B cell (primary cell): Measurements from ENCODE around the gene ARHGAP23. TPM values are rescaled to one million over a fixed set of nuclear protein-coding genes. Genes with fewer than 3 reads are reported as not detected.

ENCODE experiments used
- ATAC-seq: fragments of 200-7000 bp; cut with Tn5 transposase; one replicate; pipeline ENCODE4 v1.10.0; 2021; ENCODE audit warnings: low read depth, mild to moderate bottlenecking, moderate number of reproducible peaks, moderate library complexity
- CTCF ChIA-PET: fragments of 350-600 bp; sonication (Branson Sonifier 250); formaldehyde crosslinking; loops from one replicate; lab custom pipeline; 2021; ENCODE audit warnings: antibody characterized with exemption, inconsistent platforms; lab: Charles Lee
- POLR2A ChIA-PET: fragments of 350-600 bp; sonication (Branson Sonifier 250); formaldehyde crosslinking; loops from one replicate; lab custom pipeline; 2021; ENCODE audit warnings: antibody characterized with exemption; lab: Charles Lee
- DNase-seq: peaks from one replicate; pipeline ENCODE4 v3.0.0; 2013
- H2AFZ ChIP-seq: 2 replicates; pipeline ENCODE4 v1.6.1; 2012; ENCODE audit warnings: mild to moderate bottlenecking, low read depth, low read length; ENCODE audit not compliant: insufficient read depth, poor library complexity, severe bottlenecking
- H3K27ac ChIP-seq, 2 donors: 1 replicate in 1 of 2; 2 replicates in 1 of 2; pipeline ENCODE4 v1.5.1; 2012 to 2013; ENCODE audit warnings: low read length in 2 of 2, mild to moderate bottlenecking in 2 of 2, moderate library complexity in 1 of 2
- H3K27me3 ChIP-seq, 4 experiments: fragments of 200-600 bp in 1 of 4; sonication (generic) in 1 of 4; replicated peaks in 1 of 4; 1 replicate in 2 of 4; 2 replicates in 2 of 4; pipeline versions ENCODE4 v1.6.1 to v1.7.0; 2013 to 2016; ENCODE audit warnings: low read length in 3 of 4, mild to moderate bottlenecking in 2 of 4, mixed read lengths in 1 of 4, moderate library complexity in 1 of 4; ENCODE audit not compliant: insufficient read depth in 4 of 4, control insufficient read depth in 3 of 4; ENCODE audit errors: control extremely low read depth in 1 of 4
- H3K36me3 ChIP-seq, 2 experiments: replicated peaks in 1 of 2; 1 replicate in 1 of 2; 2 replicates in 1 of 2; pipeline versions ENCODE4 v1.6.1 to v1.7.1; 2013; ENCODE audit warnings: low read length in 1 of 2; ENCODE audit not compliant: insufficient read depth in 2 of 2, control insufficient read depth in 1 of 2; ENCODE audit errors: control extremely low read depth in 1 of 2, extremely low read depth in 1 of 2
- H3K4me1 ChIP-seq, 2 donors: fragments of 200-600 bp in 1 of 2; sonication (generic) in 1 of 2; 1 replicate in 1 of 2; 2 replicates in 1 of 2; pipeline versions ENCODE4 v1.5.1 to v1.6.1; 2013 to 2017; ENCODE audit warnings: low read length in 2 of 2; ENCODE audit not compliant: control insufficient read depth in 2 of 2, insufficient read depth in 2 of 2
- H3K4me2 ChIP-seq: replicated peaks from 2 replicates; pipeline ENCODE3; 2012; ENCODE audit warnings: mild to moderate bottlenecking, low read depth, low read length; ENCODE audit not compliant: poor library complexity, severe bottlenecking
- H3K4me3 ChIP-seq, 5 experiments: fragments of 200-600 bp in 1 of 5; sonication (generic) in 1 of 5; 1 replicate in 3 of 5; 2 replicates in 2 of 5; pipeline versions ENCODE4 v1.5.1 to v1.7.0; 2011 to 2016; ENCODE audit warnings: low read length in 4 of 5, mild to moderate bottlenecking in 4 of 5, low read depth in 2 of 5, control low read depth in 1 of 5, moderate library complexity in 1 of 5; ENCODE audit not compliant: insufficient read depth in 1 of 5; ENCODE audit errors: control extremely low read depth in 1 of 5, extremely low read depth in 1 of 5
- H3K79me2 ChIP-seq: fragments of 200-600 bp; sonication (generic); one replicate; pipeline ENCODE4 v1.6.0; 2016; ENCODE audit warnings: low read length; ENCODE audit not compliant: control insufficient read depth, insufficient read depth
- H3K9ac ChIP-seq: fragments of 200-600 bp; sonication (generic); 2 replicates; pipeline ENCODE4 v1.6.1; 2017; ENCODE audit warnings: mild to moderate bottlenecking, low read length, moderate library complexity
- H3K9me3 ChIP-seq, 3 donors: one replicate each; pipeline versions ENCODE4 v1.6.1 to v1.7.1; 2013; ENCODE audit warnings: low read length in 2 of 3; ENCODE audit not compliant: control insufficient read depth in 2 of 3, insufficient read depth in 1 of 3; ENCODE audit errors: control extremely low read depth in 1 of 3
- H4K20me1 ChIP-seq: 2 replicates; pipeline ENCODE4 v1.6.0; 2012; ENCODE audit warnings: mild to moderate bottlenecking, low read length; ENCODE audit not compliant: insufficient read depth, control insufficient read depth, poor library complexity, severe bottlenecking
- H3K27ac Mint-ChIP-seq: one replicate; pipeline ENCODE4 v1.8.0; 2021; ENCODE audit warnings: mixed read lengths
- H3K27me3 Mint-ChIP-seq: one replicate; pipeline ENCODE4 v1.8.0; 2021; ENCODE audit warnings: mixed read lengths
- H3K4me1 Mint-ChIP-seq: one replicate; pipeline ENCODE4 v1.8.0; 2021; ENCODE audit warnings: mixed read lengths
- H3K4me3 Mint-ChIP-seq: one replicate; pipeline ENCODE4 v1.8.0; 2021; ENCODE audit warnings: mixed read lengths
- H3K9me3 Mint-ChIP-seq: one replicate; pipeline ENCODE4 v1.8.0; 2022; ENCODE audit warnings: mixed read lengths; ENCODE audit not compliant: insufficient read depth
- CTCF ChIP-seq: fragments of 200-600 bp; IDR thresholded peaks from one replicate; pipeline ENCODE4 v1.8.0; 2022; ENCODE audit warnings: antibody characterized with exemption, mild to moderate bottlenecking
- EZH2 ChIP-seq: IDR thresholded peaks from 2 replicates; pipeline ENCODE4 v1.6.1; 2012; ENCODE audit warnings: borderline replicate concordance, low read depth, mild to moderate bottlenecking, moderate library complexity, low read length; ENCODE audit not compliant: insufficient read depth, poor library complexity, severe bottlenecking
- WGBS: methylation state at CpG from one replicate; pipeline ENCODE4 v1.1.5; 2013; ENCODE audit warnings: missing lambda C conversion rate; ENCODE audit not compliant: insufficient coverage; 5-methylcytosine and 5-hydroxymethylcytosine counted together
- intact Hi-C: fragments of 100-400 bp; cut with micrococcal nuclease; formaldehyde crosslinking; loops from one replicate; pipeline ENCODE4 v1.10.0; 2022
- polyA plus RNA-seq: library from polyadenylated mRNA; depleted of rRNA; stranded (reverse); fragments of >200 nt; gene quantifications from 2 replicates; pipeline ENCODE4 v1.2.3, GENCODE V29; 2012
- total RNA-seq, 2 donors: library from RNA; stranded (reverse); fragments of 120-200 nt in 1 of 2; gene quantifications; 1 replicate in 1 of 2; 2 replicates in 1 of 2; pipeline versions ENCODE4 v1.2.3 to v1.2.4, GENCODE V29; 2013 to 2022

ARHGAP23 gene
- total and polyA plus RNA-seq, 2 donors (not counting 1 experiment from before 2014, with no cell fraction given) = 0.07 to 0.12 TPM

- H3K79me2 ChIP-seq = no peaks in the 10 kb centered on the region
- POLR2A ChIA-PET = no interaction called here
- no peak overlapping the region for H3K9ac ChIP-seq
These were observed 25.7 kb downstream of the ARHGAP23 start for GRCh38 chr17:38453951-38454421.

GRCh38 chr17:38454532-38454931 lies 26.3 kb downstream of the ARHGAP23 start:
- no peak overlapping the region for H3K9ac ChIP-seq

More at GRCh38 chr17:38453951-38454421, 25.7 kb downstream of the ARHGAP23 start:
- no peak for ATAC-seq
- H3K4me1 ChIP-seq = no peaks in the 10 kb centered on the region
- H4K20me1 ChIP-seq = no peaks in the 10 kb centered on the region
- H3K27me3 Mint-ChIP-seq = peaks cover 50% of the 10 kb centered on the region
- TF ChIP-seq EZH2 = no peak
- no peak for TF ChIP-seq CTCF
- CTCF ChIA-PET = no interaction called here
- H3K27ac Mint-ChIP-seq = no peak overlapping the region
- H2AFZ ChIP-seq = no peak overlapping the region
- no peaks in the 10 kb centered on the region for H3K9me3 Mint-ChIP-seq
- peaks cover 13% of the 10 kb centered on the region for H3K4me1 Mint-ChIP-seq
- H3K27me3 ChIP-seq = peaks cover 0 to 30% (median 6%) of the 10 kb centered on the region in 4 experiments
- intact Hi-C loops = no loop called here
- H3K27ac ChIP-seq = no peak overlapping the region
- peaks cover 0 to 2% (median 0%) of the 10 kb centered on the region in 3 donors for H3K9me3 ChIP-seq
- H3K4me3 Mint-ChIP-seq = no peak overlapping the region
- H3K4me2 ChIP-seq = no peak overlapping the region
- no peak for DNase-seq
- H3K36me3 ChIP-seq = no peaks in the 10 kb centered on the region
- H3K4me3 ChIP-seq = no peak overlapping the region
- WGBS = 6% methylated on average over 43 of the region's 44 CpGs

More at GRCh38 chr17:38454532-38454931, 26.3 kb downstream of the ARHGAP23 start:
- no peaks in the 10 kb centered on the region for H4K20me1 ChIP-seq
- H2AFZ ChIP-seq = no peak overlapping the region
- ChIA-PET POLR2A (no interaction called here), CTCF (no interaction called here)
- TF ChIP-seq EZH2 = no peak
- WGBS = 83% methylated on average over 10 of the region's 12 CpGs
- Mint-ChIP-seq H3K27ac (no peak overlapping the region), H3K4me3 (peak overlapping the region; percentile 32), H3K9me3 (no peaks in the 10 kb centered on the region), H3K4me1 (peaks cover 13% of the 10 kb centered on the region), H3K27me3 (peaks cover 48% of the 10 kb centered on the region)
- peaks cover 0 to 30% (median 6%) of the 10 kb centered on the region in 4 experiments for H3K27me3 ChIP-seq
- ATAC-seq = no peak
- no peak overlapping the region for H3K4me3 ChIP-seq
- no peaks in the 10 kb centered on the region for H3K36me3 ChIP-seq
- H3K4me1 ChIP-seq = no peaks in the 10 kb centered on the region
- no peaks in the 10 kb centered on the region for H3K79me2 ChIP-seq
- H3K9me3 ChIP-seq = peaks cover 0 to 2% (median 0%) of the 10 kb centered on the region in 3 donors
- no peak overlapping the region for H3K27ac ChIP-seq
- DNase-seq = no peak
- H3K4me2 ChIP-seq = no peak overlapping the region
- intact Hi-C loops = no loop called here
